Transverse colon (tissue), 4 donors: ENCODE data around the gene STK11. TPM values are rescaled to one million over a fixed set of nuclear protein-coding genes. Genes with fewer than 3 reads are reported as not detected.

Source experiments
- DNase-seq: peaks from one replicate; pipeline ENCODE4 v3.0.0-alpha.2; 2019
- H3K27ac ChIP-seq, 4 donors: fragments of 200-600 bp; sonication (generic); 2 replicates each; pipeline ENCODE4 v1.5.1; 2016 to 2018; ENCODE audit warnings: inconsistent platforms in 4 of 4
- H3K27me3 ChIP-seq: fragments of 200-600 bp; sonication (generic); 2 replicates; pipeline ENCODE4 v1.5.1; 2017; ENCODE audit warnings: inconsistent platforms
- H3K36me3 ChIP-seq, 4 donors: fragments of 200-600 bp; sonication (generic); 2 replicates each; pipeline ENCODE4 v1.5.1; 2017 to 2019; ENCODE audit warnings: inconsistent platforms in 4 of 4
- H3K4me1 ChIP-seq, 4 donors: fragments of 200-600 bp; sonication (generic); 2 replicates each; pipeline ENCODE4 v1.5.1; 2017 to 2020; ENCODE audit warnings: inconsistent platforms in 4 of 4
- H3K4me3 ChIP-seq, 4 donors: fragments of 200-600 bp; sonication (generic); 1 replicate in 1 of 4; 2 replicates in 3 of 4; pipeline versions ENCODE4 v1.5.1 to v1.6.1; 2017 to 2019; ENCODE audit warnings: inconsistent platforms in 4 of 4
- H3K9me3 ChIP-seq, 2 donors: fragments of 200-600 bp; sonication (generic); 2 replicates each; pipeline ENCODE4 v1.5.1; 2017 to 2019; ENCODE audit warnings: inconsistent platforms in 2 of 2
- EP300 ChIP-seq: sonication (generic); formaldehyde crosslinking; IDR thresholded peaks from one replicate; pipeline ENCODE4 v1.6.1; 2017; ENCODE audit warnings: antibody characterized with exemption, low read depth
- POLR2A ChIP-seq: fragments of 450-650 bp; IDR thresholded peaks from one replicate; pipeline ENCODE4 v1.6.1; 2016; ENCODE audit warnings: antibody characterized with exemption, mild to moderate bottlenecking, moderate library complexity
- POLR2AphosphoS5 ChIP-seq, 3 donors: sonication (generic); formaldehyde crosslinking; IDR thresholded peaks; one replicate each; pipeline ENCODE4 v1.6.1; 2016; ENCODE audit warnings: antibody characterized with exemption in 3 of 3
- WGBS, 2 donors: methylation state at CpG; one replicate each; pipeline ENCODE4 v1.1.5; 2018; ENCODE audit warnings: low coverage in 1 of 2; 5-methylcytosine and 5-hydroxymethylcytosine counted together
- in situ Hi-C, 4 donors: fragments of 200-750 bp; cut with MboI; loops; one replicate each; pipeline versions ENCODE4 v1.15.0 to v1.15.1; 2017; ENCODE audit warnings: low sequenced_read_pairs in 3 of 4, low pct_ligation_motif_present in 1 of 4, low pct_unique_long_range_greater_than_20kb in 1 of 4
- intact Hi-C: fragments of 100-400 bp; cut with DNase I; formaldehyde crosslinking; loops from one replicate; pipeline ENCODE4 v1.15.1; 2023; ENCODE audit warnings: low total_unique reads
- total RNA-seq, 4 donors: library from RNA; depleted of rRNA; stranded (reverse); fragments of >200 nt; gene quantifications; one replicate each; pipeline ENCODE4 v1.1.0, GENCODE V29; 2016
- TF ChIP-seq, protein P1 (sequence below), 5 experiments: fragments of 200-600 bp in 3 of 5; fragments of 450-650 bp in 2 of 5; sonication (generic) in 3 of 5; IDR thresholded peaks; 1 replicate in 2 of 5; 2 replicates in 3 of 5; pipeline ENCODE4 v1.5.1; 2016 to 2017; ENCODE audit warnings: antibody characterized with exemption in 5 of 5, inconsistent platforms in 3 of 5, mild to moderate bottlenecking in 2 of 5, moderate library complexity in 1 of 5

Gene STK11
- total RNA-seq, 4 donors from 2014 or later, result 93.7 to 152 (median 103) TPM

DNA sequence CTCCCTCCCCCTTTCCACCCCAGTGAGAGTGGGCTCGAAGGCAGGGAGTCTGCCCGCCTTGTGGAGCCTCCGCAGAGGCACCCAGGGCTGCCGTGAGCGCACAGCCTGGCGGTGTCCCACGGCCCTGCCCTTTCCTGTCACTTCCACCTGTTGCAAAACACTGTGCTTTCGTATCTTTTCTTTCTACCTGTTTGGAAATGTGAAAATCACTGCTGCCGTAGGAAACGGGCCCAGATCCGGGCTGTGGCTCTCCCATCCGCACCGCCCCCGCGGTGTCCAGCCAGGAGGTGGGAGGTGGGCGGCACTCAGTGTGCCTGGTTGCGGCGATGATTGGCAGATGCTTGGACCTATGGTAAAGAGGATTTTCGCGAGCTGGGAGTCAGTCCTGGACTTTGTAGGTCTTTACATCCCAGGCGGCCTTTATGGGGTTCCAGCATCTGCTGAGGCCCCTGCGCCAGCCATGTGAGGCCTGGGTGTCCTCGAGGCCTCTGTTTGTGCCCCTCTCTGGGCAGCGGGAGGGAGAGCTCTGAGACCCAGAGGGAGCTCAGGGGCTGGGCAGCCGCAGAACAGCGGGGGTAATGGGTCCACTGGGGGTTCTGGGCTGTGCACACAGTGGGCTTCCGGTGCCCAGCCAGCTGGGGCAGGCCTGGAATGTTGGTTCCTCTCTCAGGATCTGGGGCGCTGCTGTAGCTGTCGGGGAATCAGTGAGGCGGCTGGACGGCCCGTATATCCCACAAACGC lies 6.1 kb downstream of the STK11 start:
- Histone ChIP-seq H3K4me3 (no peak overlapping the region), H3K27ac (peak overlapping the region in 1 of 4 donors; percentile 7), H3K36me3 (no peaks in the 10 kb centered on the region), H3K9me3 (no peaks in the 10 kb centered on the region), H3K4me1 (peaks cover 52 to 92% (median 66%) of the 10 kb centered on the region in 4 donors), H3K27me3 (no peaks in the 10 kb centered on the region)
- in situ Hi-C loops, result no loop called here
- TF ChIP-seq, protein P1, sequence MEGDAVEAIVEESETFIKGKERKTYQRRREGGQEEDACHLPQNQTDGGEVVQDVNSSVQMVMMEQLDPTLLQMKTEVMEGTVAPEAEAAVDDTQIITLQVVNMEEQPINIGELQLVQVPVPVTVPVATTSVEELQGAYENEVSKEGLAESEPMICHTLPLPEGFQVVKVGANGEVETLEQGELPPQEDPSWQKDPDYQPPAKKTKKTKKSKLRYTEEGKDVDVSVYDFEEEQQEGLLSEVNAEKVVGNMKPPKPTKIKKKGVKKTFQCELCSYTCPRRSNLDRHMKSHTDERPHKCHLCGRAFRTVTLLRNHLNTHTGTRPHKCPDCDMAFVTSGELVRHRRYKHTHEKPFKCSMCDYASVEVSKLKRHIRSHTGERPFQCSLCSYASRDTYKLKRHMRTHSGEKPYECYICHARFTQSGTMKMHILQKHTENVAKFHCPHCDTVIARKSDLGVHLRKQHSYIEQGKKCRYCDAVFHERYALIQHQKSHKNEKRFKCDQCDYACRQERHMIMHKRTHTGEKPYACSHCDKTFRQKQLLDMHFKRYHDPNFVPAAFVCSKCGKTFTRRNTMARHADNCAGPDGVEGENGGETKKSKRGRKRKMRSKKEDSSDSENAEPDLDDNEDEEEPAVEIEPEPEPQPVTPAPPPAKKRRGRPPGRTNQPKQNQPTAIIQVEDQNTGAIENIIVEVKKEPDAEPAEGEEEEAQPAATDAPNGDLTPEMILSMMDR (IDR thresholded peaks at IDR 0.05), result no peak
- TF ChIP-seq EP300, result no peak
- TF ChIP-seq POLR2AphosphoS5 (IDR thresholded peaks at IDR 0.05), result no peak
- TF ChIP-seq POLR2A, result no peak
- WGBS, 2 donors, result 90 to 96% methylated on average over 5 to 30 of the region's 33 CpGs
- DNase-seq, result no peak
- intact Hi-C loops, result no loop called here

DNA sequence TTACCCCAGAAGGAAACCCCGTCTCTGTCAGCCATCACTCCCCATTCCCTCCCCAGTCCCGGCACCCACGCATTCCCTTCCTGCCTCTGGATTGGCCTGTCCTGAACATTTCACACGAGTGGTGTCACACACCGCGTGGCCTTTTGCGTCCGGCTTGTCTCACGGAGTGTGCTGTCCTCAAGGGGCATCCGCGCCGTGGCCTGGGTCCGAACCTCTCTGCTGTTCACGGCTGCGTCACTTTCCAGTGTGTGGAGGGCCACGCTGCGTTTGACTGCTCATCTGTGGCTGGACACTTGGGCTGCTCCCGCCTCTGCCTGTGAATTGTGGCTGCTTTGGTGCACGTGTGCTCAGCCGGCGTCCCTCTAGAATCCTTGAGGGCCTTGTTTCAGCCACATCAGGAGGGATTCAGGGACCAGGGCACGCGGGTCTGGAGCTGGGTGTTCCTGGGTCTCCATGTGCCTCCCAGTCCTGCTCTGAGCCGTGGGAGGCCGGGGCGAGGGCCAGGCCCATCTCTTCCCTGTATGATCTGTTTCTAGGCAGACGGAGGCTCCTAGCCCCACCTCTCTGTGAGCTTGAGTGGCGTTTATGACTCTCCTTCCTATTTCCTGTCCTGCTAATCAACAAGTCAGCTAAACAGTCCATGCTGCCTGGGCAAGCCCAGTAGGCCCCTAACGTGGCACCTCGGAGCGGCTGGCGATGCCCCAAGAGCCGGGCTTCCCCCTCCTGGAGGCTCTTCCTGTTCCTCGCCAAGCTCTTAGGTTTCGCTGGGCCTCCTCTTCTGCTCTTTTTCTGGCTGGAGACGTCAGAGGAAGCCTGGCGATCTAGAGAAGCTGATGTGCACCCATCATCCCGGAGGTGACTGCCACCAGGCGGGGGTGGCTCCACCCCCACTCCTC lies 8.1 kb downstream of the STK11 start:
- in situ Hi-C loops, result no loop called here
- Histone ChIP-seq H3K9me3 (no peaks in the 10 kb centered on the region), H3K4me3 (peak overlapping the region in 1 of 4 donors; percentile 8), H3K27ac (peak overlapping the region; percentile 74 to 88 (median 84)), H3K36me3 (no peaks in the 10 kb centered on the region), H3K4me1 (peaks cover 60 to 92% (median 62%) of the 10 kb centered on the region in 4 donors), H3K27me3 (no peaks in the 10 kb centered on the region)
- intact Hi-C loops, result no loop called here
- 44% methylated on average over 36 of the region's 39 CpGs; no CpG with 5 or more reads in 1 of the 2 donors for WGBS, 2 donors
- peak; percentile 78 for DNase-seq
- TF ChIP-seq, protein P1 (IDR thresholded peaks at IDR 0.05), result no peak
- no peak for TF ChIP-seq EP300
- TF ChIP-seq POLR2A, result no peak
- peak in 1 of 3 donors; percentile 18 for TF ChIP-seq POLR2AphosphoS5 (IDR thresholded peaks at IDR 0.05)

DNA sequence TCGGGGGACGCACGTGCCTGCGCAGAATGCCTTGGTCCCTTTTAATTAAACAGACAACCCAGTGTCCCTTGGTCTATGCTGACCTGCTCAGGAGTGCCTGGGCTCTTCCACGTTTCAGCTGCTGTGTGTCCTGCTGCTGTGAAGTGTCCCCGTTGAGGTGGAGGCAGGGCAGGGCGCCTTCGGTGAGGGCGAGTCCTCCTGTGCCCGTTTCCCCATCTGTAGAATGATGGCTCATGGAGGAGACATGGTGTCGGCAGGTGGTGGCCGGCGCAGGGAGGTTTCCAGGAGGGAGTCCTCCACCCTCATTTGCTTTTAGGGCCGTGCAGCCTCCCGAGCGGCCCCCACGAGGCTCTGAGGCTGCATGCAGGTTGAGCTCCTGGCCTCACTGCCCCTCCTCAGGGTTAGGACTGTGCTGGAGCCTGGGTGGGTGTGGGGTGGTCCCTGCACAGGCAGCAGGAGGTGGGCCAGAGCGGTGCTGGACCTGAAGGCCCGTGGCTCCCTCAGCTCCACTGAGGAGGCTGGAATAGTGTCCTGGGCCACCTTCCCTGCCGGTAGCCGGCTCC lies 8.8 kb downstream of the STK11 start:
- H3K4me3 ChIP-seq, result peak overlapping the region in 1 of 4 donors; percentile 8
- DNase-seq, result no peak
- WGBS, 2 donors, result 68% methylated on average over 21 of the region's 21 CpGs; no CpG with 5 or more reads in 1 of the 2 donors
- H3K27me3 ChIP-seq, result no peaks in the 10 kb centered on the region
- H3K36me3 ChIP-seq, result no peaks in the 10 kb centered on the region
- intact Hi-C loops, result no loop called here
- peak overlapping the region; percentile 74 to 88 (median 84) for H3K27ac ChIP-seq
- no peaks in the 10 kb centered on the region for H3K9me3 ChIP-seq
- in situ Hi-C loops, result no loop called here
- TF ChIP-seq POLR2AphosphoS5 (IDR thresholded peaks at IDR 0.05) (no peak), POLR2A (no peak), EP300 (no peak)
- TF ChIP-seq, protein P1 (IDR thresholded peaks at IDR 0.05), result no peak
- H3K4me1 ChIP-seq, result peaks cover 52 to 91% (median 55%) of the 10 kb centered on the region in 4 donors
